GM12891 (cell line): ENCODE measurements around the gene PIK3C3.

Experiments
- PAX5 ChIP-seq: IDR thresholded peaks from 2 replicates; pipeline ENCODE4 v1.6.1; 2011; ENCODE audit warnings: low read length, moderate library complexity, mild to moderate bottlenecking; ENCODE audit not compliant: insufficient read depth, severe bottlenecking
- POLR2A ChIP-seq: IDR thresholded peaks from 2 replicates; pipeline ENCODE4 v1.6.1; 2011; ENCODE audit warnings: low read depth, low read length, control low read depth
- POLR2AphosphoS5 ChIP-seq: IDR thresholded peaks from 2 replicates; pipeline ENCODE4 v1.6.1; 2011; ENCODE audit warnings: low read depth, low read length, control low read depth

DNA sequence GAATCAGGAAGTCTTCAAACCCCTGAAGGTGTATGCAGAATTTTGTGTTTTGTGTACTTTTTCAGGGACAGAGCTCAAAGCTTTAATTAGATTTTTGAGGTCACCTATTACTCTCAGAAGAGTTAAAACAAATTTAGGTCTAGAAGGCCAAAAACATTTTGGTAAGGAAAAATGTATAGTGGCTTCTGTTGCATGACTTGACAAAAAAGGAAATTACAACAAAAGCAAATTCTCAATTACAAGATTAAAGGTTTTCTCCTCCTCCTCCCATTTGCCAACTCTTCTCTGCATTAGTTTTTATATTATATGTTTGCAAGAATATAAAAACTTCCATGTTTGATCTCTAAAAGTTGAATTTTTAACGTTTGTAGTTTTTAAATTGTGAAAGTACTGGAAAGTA lies 4.0 kb downstream of the PIK3C3 start:
- TF ChIP-seq POLR2AphosphoS5 (no peak), POLR2A (no peak), PAX5 (no peak)
